HEK293T (cell line): ENCODE measurements around the gene LIN7B.

Experiments
- CTBP1 ChIP-seq: fragments of 450-650 bp; IDR thresholded peaks from 2 replicates; pipeline ENCODE4 v1.6.1; 2016; ENCODE audit warnings: borderline replicate concordance
- ELF4 ChIP-seq: fragments of 450-650 bp; IDR thresholded peaks from 2 replicates; pipeline ENCODE4 v1.6.1; 2017; ENCODE audit warnings: antibody characterized with exemption
- FOXA1 ChIP-seq: fragments of 450-650 bp; IDR thresholded peaks from 2 replicates; pipeline ENCODE4 v1.6.1; 2016; ENCODE audit warnings: mild to moderate bottlenecking
- FOXK2 ChIP-seq: fragments of 450-650 bp; IDR thresholded peaks from 2 replicates; pipeline ENCODE4 v1.6.1; 2016; ENCODE audit warnings: mild to moderate bottlenecking
- FOXM1 ChIP-seq: fragments of 450-650 bp; IDR thresholded peaks from 2 replicates; pipeline ENCODE4 v1.6.1; 2017; ENCODE audit warnings: mild to moderate bottlenecking, borderline replicate concordance
- HDGF ChIP-seq: fragments of 450-650 bp; IDR thresholded peaks from 2 replicates; pipeline ENCODE4 v1.6.1; 2017; ENCODE audit warnings: antibody characterized with exemption, borderline replicate concordance
- L3MBTL2 ChIP-seq: fragments of 450-650 bp; conservative IDR thresholded peaks from 2 replicates; pipeline ENCODE4 v1.6.1; 2016; ENCODE audit warnings: mild to moderate bottlenecking
- NFRKB ChIP-seq: fragments of 450-650 bp; IDR thresholded peaks from 2 replicates; pipeline ENCODE4 v1.6.1; 2016; ENCODE audit warnings: mild to moderate bottlenecking, moderate library complexity
- PKNOX1 ChIP-seq: fragments of 450-650 bp; IDR thresholded peaks from 2 replicates; pipeline ENCODE4 v1.6.1; 2016
- SP1 ChIP-seq: fragments of 450-650 bp; IDR thresholded peaks from 2 replicates; pipeline ENCODE4 v1.6.1; 2017
- SUZ12 ChIP-seq: fragments of 450-650 bp; IDR thresholded peaks from 2 replicates; pipeline ENCODE4 v1.6.1; 2016; ENCODE audit warnings: mild to moderate bottlenecking
- TARDBP ChIP-seq: fragments of 450-650 bp; IDR thresholded peaks from 2 replicates; pipeline ENCODE4 v1.6.1; 2016
- ZNF384 ChIP-seq: fragments of 450-650 bp; IDR thresholded peaks from 2 replicates; pipeline ENCODE4 v1.6.1; 2016

GRCh38 chr19:49145573-49146407 lies 31.6 kb downstream of the LIN7B start:
- TF ChIP-seq FOXK2 (no peak), SP1 (no peak), ELF4 (no peak), FOXA1 (no peak), FOXM1 (no peak), TARDBP (no peak), NFRKB (no peak), PKNOX1 (no peak), ZNF384 (no peak), SUZ12 (no peak), CTBP1 (no peak), HDGF (no peak), L3MBTL2 (peak; percentile 49)
